ENCODE measurements around the gene DCST2.

GRCh38 chr1:155079487-155080311, 46.1 kb upstream of the DCST2 start:
- TF ChIP-seq CTCF (IDR thresholded peaks at IDR 0.05; ENCODE audit: insufficient read depth, low read length, poor library complexity, severe bottlenecking): no peak
- TF ChIP-seq EZH2phosphoT487 (conservative IDR thresholded peaks at IDR 0.05; ENCODE audit: low read length): no peak

Data from SU-DHL-6 (cell line).